GM12878 (cell line): ENCODE data around the gene NFKBIB. TPM values are rescaled to one million over a fixed set of nuclear protein-coding genes. Genes with fewer than 3 reads are reported as not detected.

Experiments
- ASH2L ChIP-seq: fragments of 300-600, 200-600 bp; sonication (generic); IDR thresholded peaks from 2 replicates; pipeline ENCODE4 v1.6.1; 2017; ENCODE audit warnings: low read depth, mild to moderate bottlenecking, borderline replicate concordance
- ATF2 ChIP-seq: IDR thresholded peaks from 2 replicates; pipeline ENCODE4 v1.6.1; 2012; ENCODE audit warnings: low read length, inconsistent platforms
- ATF7 ChIP-seq: fragments of 450-650 bp; IDR thresholded peaks from 2 replicates; pipeline ENCODE4 v1.6.1; 2016; ENCODE audit warnings: low read depth, mild to moderate bottlenecking
- CREB1 ChIP-seq: IDR thresholded peaks from 2 replicates; pipeline ENCODE4 v1.6.1; 2012; ENCODE audit warnings: low read depth, mild to moderate bottlenecking, inconsistent platforms
- CTCF ChIP-seq, 3 experiments: IDR thresholded peaks in 2 of 3; conservative IDR thresholded peaks in 1 of 3; 2 replicates each; pipeline ENCODE4 v1.5.1; 2011; ENCODE audit warnings: low read depth in 3 of 3, low read length in 3 of 3, mild to moderate bottlenecking in 3 of 3, control low read depth in 2 of 3, moderate library complexity in 2 of 3, inconsistent platforms in 1 of 3, mixed read lengths in 1 of 3; ENCODE audit not compliant: control insufficient read depth in 2 of 3, insufficient read depth in 1 of 3; ENCODE audit errors: extremely low read depth in 1 of 3
- EED ChIP-seq: sonication (generic); IDR thresholded peaks from 2 replicates; pipeline ENCODE4 v1.6.1; 2016; ENCODE audit warnings: antibody characterized with exemption, low read depth
- EP300 ChIP-seq, 2 experiments: fragments of 150-350 bp in 1 of 2; IDR thresholded peaks; 2 replicates each; pipeline ENCODE4 v1.6.1; 2011 to 2012; ENCODE audit warnings: low read depth in 2 of 2, low read length in 2 of 2, borderline replicate concordance in 1 of 2, improper control_type of control experiment in 1 of 2, inconsistent platforms in 1 of 2; ENCODE audit not compliant: control insufficient read depth in 1 of 2
- FOXM1 ChIP-seq: IDR thresholded peaks from 2 replicates; pipeline ENCODE4 v1.6.1; 2012; ENCODE audit warnings: low read depth, mild to moderate bottlenecking, inconsistent platforms, low read length, moderate library complexity
- HCFC1 ChIP-seq: fragments of 150-350 bp; IDR thresholded peaks from 2 replicates; pipeline ENCODE4 v1.6.1; 2014; ENCODE audit warnings: low read length
- IRF3 ChIP-seq: fragments of 450-650 bp; IDR thresholded peaks from 2 replicates; pipeline ENCODE4 v1.6.1; 2014; ENCODE audit warnings: mild to moderate bottlenecking
- MAX ChIP-seq: IDR thresholded peaks from 2 replicates; pipeline ENCODE4 v1.6.1; 2012; ENCODE audit warnings: low read depth, low read length, improper control_type of control experiment
- MYC ChIP-seq: IDR thresholded peaks from 2 replicates; pipeline ENCODE4 v1.6.1; 2011; ENCODE audit warnings: mild to moderate bottlenecking, low read length, moderate library complexity, inconsistent platforms; ENCODE audit not compliant: insufficient read depth, insufficient replicate concordance, insufficient read length, severe bottlenecking
- POU2F2 ChIP-seq: IDR thresholded peaks from 3 replicates; pipeline ENCODE4 v1.6.1; 2011; ENCODE audit warnings: low read depth, mild to moderate bottlenecking, low read length, borderline replicate concordance
- RAD51 ChIP-seq: fragments of 450-650 bp; IDR thresholded peaks from 2 replicates; pipeline ENCODE4 v1.6.1; 2016; ENCODE audit warnings: moderate library complexity, mild to moderate bottlenecking, inconsistent platforms
- SMC3 ChIP-seq: IDR thresholded peaks from 2 replicates; pipeline ENCODE4 v1.6.1; 2011; ENCODE audit warnings: low read length, improper control_type of control experiment, borderline replicate concordance
- SUPT20H ChIP-seq: IDR thresholded peaks from 2 replicates; pipeline ENCODE4 v1.6.1; 2011; ENCODE audit warnings: low read depth, mild to moderate bottlenecking, low read length, moderate library complexity, borderline replicate concordance; ENCODE audit not compliant: control insufficient read depth
- TARDBP ChIP-seq: IDR thresholded peaks from 2 replicates; pipeline ENCODE4 v1.6.1; 2016; ENCODE audit warnings: borderline replicate concordance
- ZBED1 ChIP-seq: IDR thresholded peaks from 2 replicates; pipeline ENCODE4 v1.6.1; 2016; ENCODE audit warnings: borderline replicate concordance
- ZBTB33 ChIP-seq: fragments of 450-650 bp; IDR thresholded peaks from 2 replicates; pipeline ENCODE4 v1.6.1; 2017; ENCODE audit warnings: mild to moderate bottlenecking
- ZNF274 ChIP-seq: IDR thresholded peaks from one replicate; pipeline ENCODE4 v1.8.0; 2011; ENCODE audit not compliant: insufficient read length, insufficient read depth
- ZNF622 ChIP-seq: fragments of 450-650 bp; IDR thresholded peaks from 2 replicates; pipeline ENCODE4 v1.6.1; 2017; ENCODE audit warnings: mild to moderate bottlenecking, inconsistent platforms
- polyA plus RNA-seq, 11 experiments: library from polyadenylated mRNA; depleted of rRNA in 4 of 11; unstranded in 6 of 11; stranded (reverse) in 5 of 11; fragments of >200 nt; fragmentation: Nextera tagmentation in 4 of 11; fragmentation: Illumina TruSeq in 1 of 11; extraction: Ambion mirVana in 4 of 11; extraction: Trizol in 1 of 11; gene quantifications; 1 replicate in 1 of 11; 2 replicates in 10 of 11; pipeline versions ENCODE4 v1.2.1 to v1.2.3, GENCODE V29; 2011 to 2016; ENCODE audit warnings: inconsistent platforms in 2 of 11, missing spikeins in 2 of 11, low read depth in 1 of 11
- total RNA-seq, 4 experiments: library from RNA; depleted of rRNA in 3 of 4; stranded (reverse); fragments of >200 nt in 3 of 4; fragmentation: Illumina TruSeq in 1 of 4; extraction: Trizol in 1 of 4; gene quantifications; 2 replicates each; pipeline versions ENCODE4 v1.2.1 to v1.2.3, GENCODE V29; 2013 to 2021

NFKBIB gene
- total and polyA plus RNA-seq, 10 of the 15 experiments (the other 5 are each of a cell fraction or from before 2014, with no cell fraction given) = 1.2 to 60.9 (median 31.0) TPM

DNA sequence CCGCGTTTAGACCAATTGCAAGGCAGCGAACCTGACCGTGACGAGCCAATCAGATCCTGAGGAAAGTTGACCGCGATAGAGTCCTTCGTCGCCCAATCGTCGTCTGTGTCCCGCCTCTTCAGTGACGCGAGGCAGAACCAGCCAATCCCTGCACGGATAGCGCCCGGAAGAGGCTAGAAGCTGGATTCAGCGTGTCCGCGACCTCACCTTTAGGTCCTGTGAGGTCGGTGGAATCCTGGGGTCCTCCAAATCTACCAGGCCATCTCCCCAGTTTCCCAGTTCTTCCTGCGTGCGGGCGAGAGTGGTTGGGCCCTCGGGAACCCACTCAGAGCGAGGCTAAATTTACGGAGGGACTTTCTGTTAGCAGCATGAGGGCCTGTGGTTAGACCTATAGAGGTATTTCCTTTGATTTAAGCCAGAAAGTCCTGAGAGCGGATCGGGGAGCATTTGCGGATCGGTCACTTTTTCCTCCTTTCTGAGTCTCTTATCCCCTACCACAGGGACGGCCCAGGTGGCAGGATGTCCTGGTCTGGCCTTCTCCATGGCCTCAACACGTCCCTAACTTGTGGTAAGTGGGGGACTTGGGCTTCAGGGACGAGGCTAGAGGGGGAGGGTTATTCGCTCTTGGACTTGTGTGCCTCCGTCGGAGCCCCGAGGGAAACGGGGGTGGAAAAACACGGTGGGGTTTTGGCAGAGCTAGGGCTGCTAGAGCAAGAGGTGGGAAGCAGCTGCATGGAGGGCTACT is 31.2 kb downstream of the NFKBIB start, which contains the start of gene MRPS12 (continued):
- TF ChIP-seq ZNF622 (no peak), CREB1 (peak; percentile 94), ZBED1 (no peak), MAX (peak; percentile 42; the same call in 1 of the 2 replicates), FOXM1 (no peak), POU2F2 (peak; percentile 43; the same call in 2 of the 3 replicates), TARDBP (no peak), ASH2L (no peak), MYC (peak; percentile 61), ATF2 (no peak), RAD51 (no peak), CTCF (IDR thresholded peaks at IDR 0.05 in 2 of 3, conservative IDR thresholded peaks at IDR 0.05 in 1 of 3; ENCODE audit: control insufficient read depth in 2 of 3, extremely low read depth in 1 of 3, insufficient read depth in 1 of 3, low read depth in 3 of 3, low read length in 3 of 3) (no peak), HCFC1 (no peak), ZBTB33 (no peak), ZNF274 (no peak), SMC3 (no peak; the same call in 1 of the 2 replicates), SUPT20H (no peak), ATF7 (no peak), EED (peak; percentile 52), EP300 (IDR thresholded peaks at IDR 0.05; ENCODE audit: borderline replicate concordance in 1 of 2, control insufficient read depth in 1 of 2, low read depth in 2 of 2, low read length in 2 of 2) (no peak), IRF3 (peak; percentile 75; the same call in 1 of the 2 replicates)
